H1 (cell line): ENCODE data around the gene UHRF1. TPM values are rescaled to one million over a fixed set of nuclear protein-coding genes. Genes with fewer than 3 reads are reported as not detected.
A peak's percentile ranks its signal among the peaks of the same experiment; 100 is the strongest.

ENCODE experiments used
- CTCF ChIA-PET: fragments of 300-600 bp; sonication (Branson Sonifier 250); formaldehyde crosslinking; loops from one replicate; lab custom pipeline; 2021; ENCODE audit not compliant: partially characterized antibody; lab: Charles Lee
- POLR2A ChIA-PET: fragments of 300-600 bp; sonication (Branson Sonifier 250); formaldehyde crosslinking; loops from one replicate; lab custom pipeline; 2021; ENCODE audit warnings: inconsistent platforms; ENCODE audit not compliant: partially characterized antibody; lab: Charles Lee
- DNase-seq, 2 experiments: peaks; one replicate each; pipeline versions ENCODE4 v3.0.0 to v3.0.0-alpha.2; 2010 to 2022; ENCODE audit warnings: low spot score in 2 of 2, low read depth in 1 of 2, mixed read lengths in 1 of 2
- FAIRE-seq: peaks from 2 replicates; lab custom pipeline; 2011; peaks lifted over from hg19 to GRCh38; lab: Jason Lieb, UNC
- H2AFZ ChIP-seq: 2 replicates; pipeline ENCODE4 v1.8.1; 2012; ENCODE audit warnings: low read length, inconsistent platforms
- H2AK5ac ChIP-seq: 2 replicates; pipeline ENCODE4 v1.6.1; 2013; ENCODE audit warnings: low read depth, low read length
- H2BK120ac ChIP-seq: replicated peaks from 2 replicates; pipeline ENCODE3; 2013; ENCODE audit warnings: low read depth, low read length, inconsistent platforms
- H2BK12ac ChIP-seq: 2 replicates; pipeline ENCODE4 v1.6.1; 2013; ENCODE audit warnings: low read depth, low read length
- H2BK15ac ChIP-seq: 2 replicates; pipeline ENCODE4 v1.6.1; 2013; ENCODE audit warnings: low read length
- H2BK20ac ChIP-seq: 2 replicates; pipeline ENCODE4 v1.6.1; 2013; ENCODE audit warnings: low read length
- H2BK5ac ChIP-seq: 2 replicates; pipeline ENCODE4 v1.6.1; 2013; ENCODE audit warnings: low read depth, low read length
- H3K14ac ChIP-seq: 2 replicates; pipeline ENCODE4 v1.6.1; 2013; ENCODE audit warnings: inconsistent platforms; ENCODE audit not compliant: insufficient read length
- H3K18ac ChIP-seq: 2 replicates; pipeline ENCODE4 v1.6.1; 2013; ENCODE audit warnings: low read length; ENCODE audit errors: extremely low read depth
- H3K23ac ChIP-seq: 2 replicates; pipeline ENCODE4 v1.6.1; 2013; ENCODE audit warnings: inconsistent platforms; ENCODE audit not compliant: insufficient read length
- H3K23me2 ChIP-seq: 2 replicates; pipeline ENCODE4 v1.6.1; 2013; ENCODE audit warnings: low read depth, low read length
- H3K27ac ChIP-seq: 2 replicates; pipeline ENCODE4 v1.6.1; 2011; ENCODE audit warnings: low read depth, low read length, inconsistent platforms
- H3K27me3 ChIP-seq, 4 experiments: replicated peaks in 1 of 4; 1 replicate in 1 of 4; 2 replicates in 3 of 4; pipeline versions ENCODE4 v1.6.1 to v1.8.1; 2011 to 2013; ENCODE audit warnings: low read length in 3 of 4, mild to moderate bottlenecking in 3 of 4, inconsistent platforms in 2 of 4, mixed read lengths in 2 of 4, moderate library complexity in 1 of 4; ENCODE audit not compliant: control insufficient read depth in 3 of 4, insufficient read depth in 3 of 4; ENCODE audit errors: extremely low read depth in 1 of 4
- H3K36me3 ChIP-seq, 4 experiments: 2 replicates each; pipeline versions ENCODE4 v1.6.1 to v1.8.1; 2011 to 2013; ENCODE audit warnings: mild to moderate bottlenecking in 4 of 4, low read length in 3 of 4, moderate library complexity in 2 of 4, control low read depth in 1 of 4, inconsistent platforms in 1 of 4; ENCODE audit not compliant: insufficient read depth in 4 of 4, control insufficient read depth in 2 of 4
- H3K4ac ChIP-seq: replicated peaks from 2 replicates; pipeline ENCODE3; 2013; ENCODE audit warnings: low read length, low read depth, mixed read lengths, inconsistent platforms; ENCODE audit not compliant: insufficient read length
- H3K4me1 ChIP-seq, 4 experiments: replicated peaks in 1 of 4; 1 replicate in 1 of 4; 2 replicates in 3 of 4; pipeline versions ENCODE4 v1.6.1 to v1.8.1; 2011 to 2013; ENCODE audit warnings: low read length in 3 of 4, inconsistent platforms in 2 of 4, mixed read lengths in 1 of 4; ENCODE audit not compliant: insufficient read depth in 4 of 4, control insufficient read depth in 3 of 4
- H3K4me2 ChIP-seq, 2 experiments: 2 replicates each; pipeline versions ENCODE4 v1.6.1 to v1.8.1; 2011 to 2013; ENCODE audit warnings: low read depth in 2 of 2, low read length in 2 of 2, control low read depth in 1 of 2, inconsistent platforms in 1 of 2, mild to moderate bottlenecking in 1 of 2; ENCODE audit not compliant: insufficient read depth in 1 of 2
- H3K4me3 ChIP-seq, 4 experiments: fragments of 200-600, 300-600 bp in 1 of 4; sonication (generic), shearing (Covaris generic), sonication (Bioruptor Twin) in 1 of 4; 2 replicates each; pipeline versions ENCODE4 v1.5.1 to v1.8.1; 2011 to 2016; ENCODE audit warnings: low read length in 4 of 4, low read depth in 3 of 4, control low read depth in 2 of 4, inconsistent platforms in 2 of 4, mild to moderate bottlenecking in 2 of 4, mixed read lengths in 1 of 4, moderate library complexity in 1 of 4; ENCODE audit not compliant: insufficient read depth in 2 of 4; ENCODE audit errors: extremely low read depth in 1 of 4
- H3K56ac ChIP-seq: replicated peaks from 2 replicates; pipeline ENCODE3; 2013; ENCODE audit warnings: low read depth, mild to moderate bottlenecking, mixed read lengths, low read length, inconsistent platforms; ENCODE audit not compliant: insufficient read length
- H3K79me1 ChIP-seq: 2 replicates; pipeline ENCODE4 v1.6.1; 2013; ENCODE audit warnings: low read depth, low read length, control low read depth
- H3K79me2 ChIP-seq, 2 experiments: 2 replicates each; pipeline versions ENCODE4 v1.6.1 to v1.8.1; 2012 to 2013; ENCODE audit warnings: low read length in 2 of 2, mild to moderate bottlenecking in 2 of 2, inconsistent platforms in 1 of 2; ENCODE audit not compliant: insufficient read depth in 2 of 2, control insufficient read depth in 1 of 2
- H3K9ac ChIP-seq, 4 experiments: replicated peaks in 1 of 4; 1 replicate in 1 of 4; 2 replicates in 3 of 4; pipeline versions ENCODE4 v1.6.1 to v1.8.1; 2011 to 2013; ENCODE audit warnings: low read depth in 3 of 4, low read length in 3 of 4, control low read depth in 2 of 4, mild to moderate bottlenecking in 2 of 4, moderate library complexity in 2 of 4, inconsistent platforms in 1 of 4; ENCODE audit errors: extremely low read depth in 1 of 4
- H3K9me3 ChIP-seq, 2 experiments: 2 replicates each; pipeline versions ENCODE4 v1.6.1 to v1.8.1; 2012 to 2013; ENCODE audit warnings: mild to moderate bottlenecking in 2 of 2, moderate library complexity in 2 of 2, control low read depth in 1 of 2, inconsistent platforms in 1 of 2, low read depth in 1 of 2, low read length in 1 of 2, mixed read lengths in 1 of 2; ENCODE audit not compliant: insufficient read depth in 2 of 2
- H4K20me1 ChIP-seq, 2 experiments: replicated peaks in 1 of 2; 2 replicates each; pipeline versions ENCODE3 to v1.8.1; 2011 to 2013; ENCODE audit warnings: inconsistent platforms in 2 of 2, low read length in 2 of 2, mild to moderate bottlenecking in 1 of 2; ENCODE audit not compliant: insufficient read depth in 2 of 2, control insufficient read depth in 1 of 2
- H4K5ac ChIP-seq: 2 replicates; pipeline ENCODE4 v1.6.1; 2013; ENCODE audit warnings: low read length, low read depth, mixed read lengths, inconsistent platforms; ENCODE audit not compliant: insufficient read length
- H4K8ac ChIP-seq: 2 replicates; pipeline ENCODE4 v1.8.0; 2013; ENCODE audit warnings: mild to moderate bottlenecking, moderate library complexity, low read length, inconsistent platforms; ENCODE audit not compliant: insufficient read depth; ENCODE audit errors: extremely low read depth
- H4K91ac ChIP-seq: replicated peaks from 2 replicates; pipeline ENCODE3; 2013; ENCODE audit warnings: low read length, mixed read lengths, inconsistent platforms; ENCODE audit not compliant: insufficient read length
- ASH2L ChIP-seq: fragments of 200-600, 300-600 bp; sonication (generic); IDR thresholded peaks from one replicate; pipeline ENCODE4 v1.7.1; 2017; ENCODE audit warnings: low read length
- EGR1 ChIP-seq: IDR thresholded peaks from 2 replicates; pipeline ENCODE4 v1.6.1; 2011; ENCODE audit warnings: low read depth, low read length, borderline replicate concordance
- HDAC2 ChIP-seq, 2 experiments: fragments of 300-600 bp in 1 of 2; sonication (generic) in 1 of 2; IDR thresholded peaks; 2 replicates each; pipeline ENCODE4 v1.6.1; 2011 to 2012; ENCODE audit warnings: low read depth in 2 of 2, low read length in 2 of 2, mild to moderate bottlenecking in 2 of 2, moderate library complexity in 2 of 2, borderline replicate concordance in 1 of 2, inconsistent platforms in 1 of 2
- NRF1 ChIP-seq: IDR thresholded peaks from 2 replicates; pipeline ENCODE4 v1.6.1; 2011; ENCODE audit warnings: mild to moderate bottlenecking, low read depth, low read length, improper control_type of control experiment
- SP1 ChIP-seq: IDR thresholded peaks from 2 replicates; pipeline ENCODE4 v1.6.1; 2011; ENCODE audit warnings: low read depth, low read length
- WGBS, 2 experiments: shearing (Covaris generic) in 1 of 2; methylation state at CpG; one replicate each; pipeline versions ENCODE4 v1.1.6 to v1.1.7; 2013 to 2015; ENCODE audit warnings: low lambda C conversion rate in 2 of 2, mixed read lengths in 2 of 2, inconsistent platforms in 1 of 2, low coverage in 1 of 2, missing lambda C conversion rate in 1 of 2; ENCODE audit not compliant: insufficient replicate concordance in 2 of 2, insufficient coverage in 1 of 2, insufficient read length in 1 of 2; ENCODE audit errors: extremely low coverage in 1 of 2, missing lambda C conversion rate in 1 of 2; 5-methylcytosine and 5-hydroxymethylcytosine counted together
- polyA plus RNA-seq, 7 experiments: library from polyadenylated mRNA; depleted of rRNA in 3 of 7; stranded (reverse) in 5 of 7; unstranded in 2 of 7; fragments of >200 nt in 5 of 7; fragments of 200-250 nt in 2 of 7; gene quantifications; 1 replicate in 5 of 7; 2 replicates in 1 of 7; 4 replicates in 1 of 7; pipeline versions ENCODE4 v1.2.1 to v1.2.3, GENCODE V29; 2011 to 2013; ENCODE audit warnings: missing spikeins in 2 of 7, mixed read lengths in 2 of 7
- total RNA-seq: library from RNA; stranded (reverse); fragmentation: NEBNext Ultra II Directional; extraction: Animal tissue kit (Norgen Biotek cat#: 25700); gene quantifications from 2 replicates; pipeline ENCODE4 v1.2.1, GENCODE V29; 2021

UHRF1 gene
- total and polyA plus RNA-seq, 2 of the 8 experiments (the other 6 are each of a cell fraction or from before 2014, with no cell fraction given) = 14.7 to 65.8 TPM

DNA sequence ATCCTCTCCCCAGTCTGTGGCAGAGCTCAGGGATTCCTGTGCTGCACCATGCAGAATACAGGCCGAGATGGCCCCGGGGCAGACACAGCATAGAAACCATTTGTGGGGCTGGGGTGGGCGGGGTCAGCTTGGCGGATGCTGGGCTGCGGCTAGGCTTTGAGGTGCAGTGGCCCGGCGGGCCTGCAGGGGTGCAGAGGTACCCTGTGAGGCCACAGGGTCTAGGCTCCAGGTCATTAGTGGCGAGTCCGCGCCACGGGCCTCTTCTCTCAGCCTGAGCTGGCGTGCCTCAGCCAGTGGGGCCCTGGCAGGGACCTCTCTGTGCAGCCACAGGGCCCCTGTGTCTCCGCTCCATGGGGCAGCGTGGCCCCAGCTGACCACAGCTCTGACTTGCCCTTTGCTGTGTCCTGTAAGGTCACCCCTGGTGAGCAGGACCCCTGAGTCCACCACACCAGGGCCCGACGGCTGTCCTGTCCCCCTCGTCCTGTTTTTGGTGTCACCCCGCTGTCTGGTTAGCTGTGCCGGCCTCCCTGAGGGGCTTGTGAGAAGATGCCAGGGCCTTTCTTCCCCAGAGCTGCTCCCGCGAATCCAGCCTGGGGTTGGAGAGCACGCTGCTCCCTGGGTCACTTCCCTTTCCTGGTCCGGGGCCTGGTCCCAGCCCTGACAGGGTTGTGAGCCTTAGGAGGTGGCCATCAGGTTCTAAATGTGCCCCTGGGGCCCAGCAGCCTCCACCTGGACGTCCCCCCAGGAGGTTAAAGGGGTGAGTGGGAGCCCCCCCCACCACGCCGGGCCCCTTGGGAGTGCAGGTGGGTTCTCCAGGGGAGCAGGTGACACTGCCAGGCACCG lies 71.8 kb downstream of the UHRF1 start:
- Histone ChIP-seq H3K23ac (no peak overlapping the region), H3K18ac (peak overlapping the region; percentile 60; the same call in 1 of the 2 replicates), H3K79me1 (peaks cover 28% of the 10 kb centered on the region), H3K56ac (no peak overlapping the region), H4K91ac (no peak overlapping the region), H3K4me2 (no peak overlapping the region), H3K27me3 (no peaks in the 10 kb centered on the region), H3K4ac (no peak overlapping the region), H4K8ac (no peak overlapping the region), H3K14ac (no peak overlapping the region), H3K23me2 (no peaks in the 10 kb centered on the region), H3K27ac (no peak overlapping the region), H4K20me1 (peaks cover 27 to 28% of the 10 kb centered on the region in 2 experiments), H3K36me3 (peaks cover 0 to 4% (median 0%) of the 10 kb centered on the region in 4 experiments; a peak in 2 of 8 replicates), H3K79me2 (peaks cover 0 to 74% of the 10 kb centered on the region in 2 experiments; a peak in 2 of 4 replicates), H2AFZ (no peak overlapping the region), H3K4me1 (peaks cover 0 to 10% (median 4%) of the 10 kb centered on the region in 4 experiments; a peak in 4 of 7 replicates), H2BK12ac (no peak overlapping the region), H3K4me3 (no peak overlapping the region), H4K5ac (no peak overlapping the region), H3K9ac (no peak overlapping the region), H2BK5ac (no peak overlapping the region), H3K9me3 (no peaks in the 10 kb centered on the region), H2BK20ac (no peak overlapping the region), H2AK5ac (no peak overlapping the region), H2BK120ac (no peak overlapping the region), H2BK15ac (no peak overlapping the region)
- ChIA-PET CTCF (interaction anchor here (0.6 to 2.6 kb wide), 15 partner anchors 9 to 465 kb away, joined by 3 to 11 read pairs (median 3); no protein-coding TSS in a partner anchor), POLR2A (interaction anchor here (0.7 to 0.9 kb wide), 3 partner anchors 8 to 15 kb away, joined by 3 to 5 read pairs (median 3); no protein-coding TSS in a partner anchor)
- FAIRE-seq = no peak
- no peak for DNase-seq
- WGBS, 2 experiments = 80% methylated on average over 17 of the region's 27 CpGs; no CpG with 5 or more reads in 1 of the 2 experiments
- TF ChIP-seq ASH2L = no peak
- TF ChIP-seq EGR1 = peak; percentile 75
- no peak for TF ChIP-seq NRF1
- TF ChIP-seq HDAC2 (IDR thresholded peaks at IDR 0.05; ENCODE audit: borderline replicate concordance in 1 of 2, low read depth in 2 of 2, low read length in 2 of 2) = no peak
- 0 out of 2 replicates have a peak, but pooled peaks have one; percentile 23 for TF ChIP-seq SP1
